Measurements from ENCODE around the gene LPCAT1. TPM values are rescaled to one million over a fixed set of nuclear protein-coding genes. Genes with fewer than 3 reads are reported as not detected.

The LPCAT1 gene
- total and polyA plus RNA-seq, 2 of the 13 experiments (the other 11 are each of a cell fraction or from before 2014, with no cell fraction given): 29.8 to 90.6 TPM

- TF ChIP-seq ZNF280B (CRISPR knock-in tag; IDR thresholded peaks at IDR 0.05; ENCODE audit: borderline replicate concordance) (peak; percentile 53; the same call in 1 of the 2 replicates), ZNF101 (CRISPR knock-in tag; IDR thresholded peaks at IDR 0.05; ENCODE audit: borderline replicate concordance, low read depth) (no peak), ZNF557 (CRISPR knock-in tag; IDR thresholded peaks at IDR 0.05) (0 out of 2 replicates have a peak, but pooled peaks have one; percentile 21), ZBTB46 (CRISPR knock-in tag; IDR thresholded peaks at IDR 0.05; ENCODE audit: borderline replicate concordance) (no peak), FUBP1 (CRISPR knock-in tag; IDR thresholded peaks at IDR 0.05; ENCODE audit: borderline replicate concordance) (peak; percentile 77; the same call in 1 of the 2 replicates), RORA (CRISPR knock-in tag; IDR thresholded peaks at IDR 0.05) (no peak), ATF5 (CRISPR knock-in tag; IDR thresholded peaks at IDR 0.05; ENCODE audit: low read depth) (no peak), TFAP4 (IDR thresholded peaks at IDR 0.05; ENCODE audit: borderline replicate concordance, low read depth) (peak; percentile 93; the same call in 1 of the 2 replicates), SP5 (CRISPR knock-in tag; IDR thresholded peaks at IDR 0.05; ENCODE audit: borderline replicate concordance, low read depth) (peak; percentile 86), HOMEZ (CRISPR knock-in tag; IDR thresholded peaks at IDR 0.05; ENCODE audit: low read depth) (peak; percentile 86), BORCS8-MEF2B (CRISPR knock-in tag; IDR thresholded peaks at IDR 0.05) (no peak), NCOA2 (CRISPR knock-in tag; IDR thresholded peaks at IDR 0.05) (peak; percentile 100), PAF1 (CRISPR knock-in tag; IDR thresholded peaks at IDR 0.05) (no peak), DBP (CRISPR knock-in tag; IDR thresholded peaks at IDR 0.05; ENCODE audit: not compliant biosample characterization) (no peak), TAF1 (CRISPR knock-in tag; IDR thresholded peaks at IDR 0.05) (no peak), ZNF737 (CRISPR knock-in tag; IDR thresholded peaks at IDR 0.05; ENCODE audit: borderline replicate concordance) (no peak), ZNF224 (CRISPR knock-in tag; IDR thresholded peaks at IDR 0.05) (no peak)
Observed at GRCh38 chr5:1555011-1555807, 31.4 kb upstream of the LPCAT1 start (continued).

Measured in HepG2 (cell line).